Astrocyte (in vitro differentiated cells and primary cell): ENCODE data around the gene CDH20. TPM values are rescaled to one million over a fixed set of nuclear protein-coding genes. Genes with fewer than 3 reads are reported as not detected.

Experiments
- DNase-seq: peaks from one replicate; pipeline ENCODE4 v3.0.0-alpha.2; 2010; ENCODE audit warnings: low read depth
- FAIRE-seq: peaks from 2 replicates; lab custom pipeline; 2011; peaks lifted over from hg19 to GRCh38; lab: Jason Lieb, UNC
- H2AFZ ChIP-seq: 2 replicates; pipeline ENCODE4 v1.6.0; 2012; ENCODE audit warnings: low read depth, low read length, inconsistent platforms
- H3K27ac ChIP-seq: 2 replicates; pipeline ENCODE4 v1.5.1; 2011; ENCODE audit warnings: low read depth, low read length, inconsistent platforms
- H3K27me3 ChIP-seq: 2 replicates; pipeline ENCODE4 v1.6.0; 2011; ENCODE audit warnings: low read length, inconsistent platforms; ENCODE audit not compliant: insufficient read depth
- H3K36me3 ChIP-seq: 2 replicates; pipeline ENCODE4 v1.5.1; 2011; ENCODE audit warnings: low read length, inconsistent platforms; ENCODE audit not compliant: insufficient read depth
- H3K4me1 ChIP-seq: 2 replicates; pipeline ENCODE4 v1.5.1; 2011; ENCODE audit warnings: low read length, inconsistent platforms; ENCODE audit not compliant: insufficient read depth
- H3K4me2 ChIP-seq: 2 replicates; pipeline ENCODE4 v1.6.0; 2012; ENCODE audit warnings: low read length, inconsistent platforms
- H3K4me3 ChIP-seq: 2 replicates; pipeline ENCODE4 v1.5.1; 2011; ENCODE audit warnings: low read depth, mild to moderate bottlenecking, low read length, inconsistent platforms; ENCODE audit not compliant: insufficient read depth
- H3K79me2 ChIP-seq: 2 replicates; pipeline ENCODE4 v1.6.0; 2012; ENCODE audit warnings: mild to moderate bottlenecking, low read length, inconsistent platforms; ENCODE audit not compliant: insufficient read depth
- H3K9ac ChIP-seq: 2 replicates; pipeline ENCODE4 v1.6.0; 2012; ENCODE audit warnings: mild to moderate bottlenecking, low read length, inconsistent platforms
- H3K9me3 ChIP-seq: 2 replicates; pipeline ENCODE4 v1.5.1; 2012; ENCODE audit warnings: low read depth, mild to moderate bottlenecking, low read length, inconsistent platforms; ENCODE audit not compliant: insufficient read depth
- H4K20me1 ChIP-seq: 2 replicates; pipeline ENCODE4 v1.6.0; 2012; ENCODE audit warnings: low read length, inconsistent platforms; ENCODE audit not compliant: insufficient read depth
- H3K27ac Mint-ChIP-seq: one replicate; pipeline ENCODE4 v1.8.0; 2021; ENCODE audit warnings: mild to moderate bottlenecking, mixed read lengths; ENCODE audit not compliant: unreplicated experiment
- H3K27me3 Mint-ChIP-seq: one replicate; pipeline ENCODE4 v1.8.0; 2021; ENCODE audit warnings: low read depth, mixed read lengths; ENCODE audit not compliant: unreplicated experiment
- H3K36me3 Mint-ChIP-seq: one replicate; pipeline ENCODE4 v1.8.0; 2021; ENCODE audit warnings: low read depth, mixed read lengths; ENCODE audit not compliant: unreplicated experiment
- H3K4me1 Mint-ChIP-seq: one replicate; pipeline ENCODE4 v1.8.0; 2021; ENCODE audit warnings: low read depth, mixed read lengths; ENCODE audit not compliant: unreplicated experiment
- H3K4me3 Mint-ChIP-seq: one replicate; pipeline ENCODE4 v1.8.0; 2021; ENCODE audit warnings: mild to moderate bottlenecking, moderate library complexity, mixed read lengths; ENCODE audit not compliant: unreplicated experiment
- H3K9me3 Mint-ChIP-seq: one replicate; pipeline ENCODE4 v1.8.0; 2021; ENCODE audit warnings: mild to moderate bottlenecking, mixed read lengths; ENCODE audit not compliant: unreplicated experiment
- CTCF ChIP-seq: IDR thresholded peaks from 2 replicates; pipeline ENCODE4 v1.5.1; 2011; ENCODE audit warnings: low read depth, mild to moderate bottlenecking, inconsistent platforms, low read length, moderate library complexity; ENCODE audit not compliant: insufficient read depth
- EZH2 ChIP-seq: IDR thresholded peaks from 2 replicates; pipeline ENCODE4 v1.6.1; 2012; ENCODE audit warnings: mild to moderate bottlenecking, low read length, inconsistent platforms; ENCODE audit not compliant: insufficient read depth
- total RNA-seq: library from RNA; stranded (reverse); gene quantifications from 2 replicates; pipeline ENCODE4 v1.2.1, GENCODE V29; 2021

CDH20 gene
- total RNA-seq, 1 donor from 2014 or later: not detected

- no peak for TF ChIP-seq CTCF
- TF ChIP-seq EZH2: no peak
- Histone ChIP-seq H3K9me3 (no peaks in the 10 kb centered on the region), H4K20me1 (no peaks in the 10 kb centered on the region), H3K36me3 (no peaks in the 10 kb centered on the region), H3K4me3 (no peak overlapping the region), H3K9ac (no peak overlapping the region), H3K79me2 (no peaks in the 10 kb centered on the region), H3K4me1 (peaks cover 1% of the 10 kb centered on the region), H2AFZ (no peak overlapping the region), H3K4me2 (no peak overlapping the region), H3K27me3 (no peaks in the 10 kb centered on the region), H3K27ac (no peak overlapping the region)
- Mint-ChIP-seq H3K27me3 (no peaks in the 10 kb centered on the region), H3K4me3 (no peak overlapping the region), H3K9me3 (peaks cover 3% of the 10 kb centered on the region), H3K36me3 (no peaks in the 10 kb centered on the region), H3K27ac (no peak overlapping the region), H3K4me1 (peaks cover 39% of the 10 kb centered on the region)
- no peak for FAIRE-seq
- DNase-seq: no peak
Measured at GRCh38 chr18:61549416-61549815, 216.2 kb downstream of the CDH20 start.

- Histone ChIP-seq H3K27ac (no peak overlapping the region), H4K20me1 (no peaks in the 10 kb centered on the region), H3K4me3 (no peak overlapping the region), H3K27me3 (no peaks in the 10 kb centered on the region), H2AFZ (no peak overlapping the region), H3K4me2 (no peak overlapping the region), H3K79me2 (no peaks in the 10 kb centered on the region), H3K36me3 (no peaks in the 10 kb centered on the region), H3K4me1 (peaks cover 6% of the 10 kb centered on the region), H3K9me3 (no peaks in the 10 kb centered on the region), H3K9ac (no peak overlapping the region)
- Mint-ChIP-seq H3K4me1 (peaks cover 43% of the 10 kb centered on the region), H3K36me3 (no peaks in the 10 kb centered on the region), H3K4me3 (no peak overlapping the region), H3K27ac (no peak overlapping the region), H3K27me3 (no peaks in the 10 kb centered on the region), H3K9me3 (no peaks in the 10 kb centered on the region)
- FAIRE-seq (no peak), DNase-seq (no peak)
- TF ChIP-seq EZH2: no peak
- no peak for TF ChIP-seq CTCF
Measured at GRCh38 chr18:61549889-61550288, 216.7 kb downstream of the CDH20 start.

GRCh38 chr18:61551586-61551985, 218.4 kb downstream of the CDH20 start:
- H3K4me1 ChIP-seq: peaks cover 6% of the 10 kb centered on the region
- FAIRE-seq: peak; percentile 41

More at GRCh38 chr18:61551586-61551985, 218.4 kb downstream of the CDH20 start:
- Histone ChIP-seq H3K9me3 (no peaks in the 10 kb centered on the region), H3K27me3 (no peaks in the 10 kb centered on the region), H3K79me2 (no peaks in the 10 kb centered on the region), H3K36me3 (no peaks in the 10 kb centered on the region), H3K4me2 (no peak overlapping the region), H2AFZ (no peak overlapping the region), H3K4me3 (no peak overlapping the region), H3K27ac (no peak overlapping the region), H4K20me1 (no peaks in the 10 kb centered on the region), H3K9ac (no peak overlapping the region)
- no peak for TF ChIP-seq EZH2
- TF ChIP-seq CTCF: peak; percentile 89
- Mint-ChIP-seq H3K36me3 (no peaks in the 10 kb centered on the region), H3K4me3 (no peak overlapping the region), H3K27ac (peak overlapping the region; percentile 21), H3K27me3 (no peaks in the 10 kb centered on the region), H3K4me1 (peaks cover 44% of the 10 kb centered on the region), H3K9me3 (no peaks in the 10 kb centered on the region)
- DNase-seq: peak; percentile 69
